ENCODE measurements around the gene CEACAM1. TPM values are rescaled to one million over a fixed set of nuclear protein-coding genes. Genes with fewer than 3 reads are reported as not detected.

Gene CEACAM1
- total RNA-seq, 1 experiment from 2014 or later = 0.95 TPM

- H3K9me3 ChIP-seq (ENCODE audit: low read length) = no peaks in the 10 kb centered on the region
- ChIA-PET POLR2A (ENCODE audit: unreplicated experiment) (no interaction called here), CTCF (no interaction called here)
- H3F3A ChIP-seq (ENCODE audit: low read length, unreplicated experiment) = no peaks in the 10 kb centered on the region
- ATAC-seq (no peak), DNase-seq (no peak)
- H3K4me2 ChIP-seq (ENCODE audit: low read length) = no peak overlapping the region
- no peak overlapping the region for H3K9ac ChIP-seq (ENCODE audit: low read length)
- no peaks in the 10 kb centered on the region for H3K36me3 ChIP-seq (ENCODE audit: low read depth, low read length)
- no peak overlapping the region for H2AFZ ChIP-seq (ENCODE audit: low read length)
- no peaks in the 10 kb centered on the region for H3K27me3 ChIP-seq (ENCODE audit: low read length)
- intact Hi-C loops (cut with micrococcal nuclease) = no loop called here
- BruUV-seq (replicated peaks) = no TSS peak
- H3K4me1 ChIP-seq (ENCODE audit: insufficient read depth, low read length) = peaks cover 25% of the 10 kb centered on the region
- TF ChIP-seq CTCF (conservative IDR thresholded peaks at IDR 0.05; ENCODE audit: low read depth, low read length) (no peak), EZH2phosphoT487 (IDR thresholded peaks at IDR 0.05; ENCODE audit: borderline replicate concordance, low read length) (no peak), EZH2 (IDR thresholded peaks at IDR 0.05; ENCODE audit: low read length, unreplicated experiment) (no peak)
- H3K79me2 ChIP-seq (ENCODE audit: low read length) = no peaks in the 10 kb centered on the region
- no peaks in the 10 kb centered on the region for H3K9me2 ChIP-seq (replicated peaks; ENCODE audit: low read length)
- H4K20me1 ChIP-seq (ENCODE audit: low read length) = no peaks in the 10 kb centered on the region
- no peak overlapping the region for H3K4me3 ChIP-seq (ENCODE audit: low read length)
- no peak overlapping the region for H3K27ac ChIP-seq (ENCODE audit: low read length)
Measured at GRCh38 chr19:42467183-42467760, 61.0 kb downstream of the CEACAM1 start.

- intact Hi-C loops (cut with micrococcal nuclease) = no loop called here
- POLR2A ChIA-PET (ENCODE audit: unreplicated experiment) = no interaction called here
- H3K4me1 ChIP-seq (ENCODE audit: insufficient read depth, low read length) = peaks cover 18% of the 10 kb centered on the region
Measured at GRCh38 chr19:42466521-42467182, 61.6 kb downstream of the CEACAM1 start.

More at GRCh38 chr19:42466521-42467182, 61.6 kb downstream of the CEACAM1 start:
- H4K20me1 ChIP-seq (ENCODE audit: low read length) = no peaks in the 10 kb centered on the region
- TF ChIP-seq EZH2 (IDR thresholded peaks at IDR 0.05; ENCODE audit: low read length, unreplicated experiment) (no peak), CTCF (conservative IDR thresholded peaks at IDR 0.05; ENCODE audit: low read depth, low read length) (no peak), EZH2phosphoT487 (IDR thresholded peaks at IDR 0.05; ENCODE audit: borderline replicate concordance, low read length) (no peak)
- H3K79me2 ChIP-seq (ENCODE audit: low read length) = no peaks in the 10 kb centered on the region
- H3K4me2 ChIP-seq (ENCODE audit: low read length) = no peak overlapping the region
- DNase-seq (no peak), ATAC-seq (no peak)
- no peaks in the 10 kb centered on the region for H3K36me3 ChIP-seq (ENCODE audit: low read depth, low read length)
- no peak overlapping the region for H3K4me3 ChIP-seq (ENCODE audit: low read length)
- no peaks in the 10 kb centered on the region for H3K27me3 ChIP-seq (ENCODE audit: low read length)
- H2AFZ ChIP-seq (ENCODE audit: low read length) = no peak overlapping the region
- H3K27ac ChIP-seq (ENCODE audit: low read length) = no peak overlapping the region
- CTCF ChIA-PET = no interaction called here
- no peaks in the 10 kb centered on the region for H3K9me2 ChIP-seq (replicated peaks; ENCODE audit: low read length)
- no peak overlapping the region for H3K9ac ChIP-seq (ENCODE audit: low read length)
- H3F3A ChIP-seq (ENCODE audit: low read length, unreplicated experiment) = no peaks in the 10 kb centered on the region
- BruUV-seq (replicated peaks) = no TSS peak
- no peaks in the 10 kb centered on the region for H3K9me3 ChIP-seq (ENCODE audit: low read length)
